Stimulated activated CD8-positive, alpha-beta memory T cell treated with anti-CD3 and anti-CD28 coated beads, Interleukin-4, amount 100 ng/mL, for 48 hours (primary cell): Measurements from ENCODE around the gene CAV2.
"Not testable (repeated sequence)": the region's sequence is repeated elsewhere in the genome, so short reads cannot be mapped to it uniquely, and the experiment has no call there.

Experiments used
- DNase-seq: peaks from one replicate; pipeline ENCODE4 v3.0.0-alpha.2; 2020

The CAV2 gene

GRCh38 chr7:116499168-116500077 lies at the start of gene CAV2:
CAV2 (plus strand) TSS chr7:116499738; CDS start chr7:116499782, 44 bp downstream.
- DNase-seq = peak; percentile 37

DNA sequence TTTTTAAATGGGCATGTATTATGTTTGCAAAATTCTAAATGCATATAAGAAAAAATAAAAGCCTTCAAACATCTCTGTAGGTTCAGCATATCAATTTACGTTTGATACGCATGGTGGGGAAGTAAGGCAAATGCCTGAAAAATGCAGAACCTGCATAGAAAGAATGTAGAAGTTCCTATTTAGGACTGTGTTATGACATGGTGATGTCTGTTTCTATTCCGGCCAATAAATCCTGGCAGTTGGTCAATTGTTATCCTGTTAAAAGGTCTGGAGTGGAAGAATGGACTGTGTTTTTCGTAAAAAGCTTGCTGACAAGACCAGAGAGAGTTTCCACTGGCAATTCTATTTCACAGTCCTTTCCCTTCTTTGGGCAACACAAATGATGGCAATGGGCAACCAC lies 49.6 kb upstream of the CAV2 start:
- no peak for DNase-seq

DNA sequence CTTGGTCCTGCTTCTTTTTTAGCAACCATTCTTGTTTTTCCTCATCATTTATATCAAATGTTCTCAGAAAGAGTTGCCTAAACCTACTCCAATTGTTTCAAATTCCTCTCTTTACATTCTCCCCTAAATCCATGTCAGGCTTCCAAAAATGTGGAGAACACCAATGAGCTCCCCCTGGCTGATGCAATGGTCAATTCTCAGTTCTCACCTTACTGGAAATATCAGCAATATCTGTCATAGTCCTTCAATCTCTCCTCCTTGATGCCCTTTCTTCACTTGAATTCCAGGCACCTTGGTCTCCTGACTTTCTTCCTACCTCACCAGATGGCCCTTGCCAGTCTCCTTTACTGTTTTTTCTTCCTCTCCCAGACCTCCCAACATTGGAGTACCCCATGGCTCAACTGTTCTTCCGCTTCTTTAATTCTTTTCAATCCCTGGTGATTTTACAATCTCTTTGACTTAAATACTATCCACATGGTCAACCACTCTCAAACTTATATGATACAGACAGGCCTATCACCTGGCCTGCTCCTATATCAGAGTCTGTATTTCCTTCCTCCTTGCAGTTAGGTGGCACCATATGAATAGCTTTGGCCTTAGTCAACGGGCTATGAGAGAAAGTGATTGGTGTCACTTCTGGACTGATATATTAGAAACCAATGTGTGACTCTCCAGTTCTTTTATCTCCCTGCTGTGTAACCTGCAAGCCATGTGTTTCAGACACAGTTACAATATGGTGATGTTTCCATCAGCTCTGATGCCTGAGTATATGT lies 47.4 kb upstream of the CAV2 start:
- no peak for DNase-seq

GRCh38 chr7:116454377-116454776 lies 45.2 kb upstream of the CAV2 start:
- DNase-seq = no peak

- no peak for DNase-seq
Observed at GRCh38 chr7:116455009-116455408, 44.5 kb upstream of the CAV2 start.

- no peak for DNase-seq
Observed at GRCh38 chr7:116455499-116455898, 44.0 kb upstream of the CAV2 start.

DNA sequence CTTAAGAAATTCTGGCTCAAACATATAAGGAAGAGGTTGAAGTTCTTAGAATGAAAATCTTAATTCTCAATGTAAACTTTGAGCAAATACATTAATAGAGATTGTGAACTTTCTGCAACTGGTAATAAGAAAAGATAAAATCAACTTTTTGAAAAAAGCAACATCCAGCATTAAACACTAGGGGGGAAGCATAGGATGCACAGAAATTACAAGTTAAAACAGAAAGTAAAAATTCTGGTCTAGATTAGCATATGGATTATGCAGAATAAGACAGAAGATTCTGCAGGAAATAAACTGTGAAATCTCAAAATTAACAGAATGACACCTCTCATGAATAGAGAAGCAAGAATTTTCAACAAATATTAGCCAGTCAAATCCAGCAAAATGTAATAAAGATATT lies 38.0 kb upstream of the CAV2 start:
- no peak for DNase-seq

DNA sequence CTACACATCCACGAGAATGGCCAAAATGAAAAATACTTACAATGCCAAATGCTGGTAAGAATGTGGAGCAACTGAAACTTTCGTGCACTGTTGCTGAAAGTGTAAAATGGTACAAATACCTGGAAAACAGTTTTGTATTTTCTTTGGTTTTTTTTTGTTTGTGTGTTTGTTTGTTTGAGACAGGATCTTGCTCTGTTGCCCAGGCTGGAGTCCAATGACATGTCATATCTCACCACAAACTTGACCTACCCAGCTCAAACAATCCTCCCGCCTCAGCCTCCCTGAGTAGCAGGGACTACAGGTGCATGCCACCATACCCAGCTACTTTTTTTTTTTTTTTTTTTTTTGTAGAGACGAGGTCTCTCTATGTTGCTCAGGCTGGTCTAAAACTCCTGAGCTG lies 35.6 kb upstream of the CAV2 start:
- no peak for DNase-seq

GRCh38 chr7:116464375-116464774 lies 35.2 kb upstream of the CAV2 start:
- no peak for DNase-seq

- DNase-seq = no peak
Observed at GRCh38 chr7:116465125-116465524, 34.4 kb upstream of the CAV2 start.

DNA sequence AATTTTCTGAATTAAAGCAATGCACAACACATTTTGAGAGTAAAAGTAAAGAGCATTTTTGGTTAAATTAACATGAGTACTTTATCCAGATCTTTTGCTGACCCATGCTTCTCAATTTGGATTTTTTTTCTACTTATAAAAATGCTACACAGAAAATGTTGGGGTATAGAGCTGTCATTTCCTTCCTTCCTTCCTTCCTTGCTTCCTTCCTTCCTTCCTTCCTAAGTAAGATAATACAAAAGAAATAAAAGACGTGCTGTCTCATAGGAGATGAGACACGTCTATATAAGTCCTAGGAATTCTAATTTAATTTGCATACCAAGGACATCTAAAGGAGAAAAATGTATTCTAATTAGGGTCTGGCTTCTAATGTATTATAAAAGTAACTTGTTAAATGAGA lies 31.0 kb upstream of the CAV2 start:
- no peak for DNase-seq

GRCh38 chr7:116477625-116478024 lies 21.9 kb upstream of the CAV2 start:
- no peak for DNase-seq

DNA sequence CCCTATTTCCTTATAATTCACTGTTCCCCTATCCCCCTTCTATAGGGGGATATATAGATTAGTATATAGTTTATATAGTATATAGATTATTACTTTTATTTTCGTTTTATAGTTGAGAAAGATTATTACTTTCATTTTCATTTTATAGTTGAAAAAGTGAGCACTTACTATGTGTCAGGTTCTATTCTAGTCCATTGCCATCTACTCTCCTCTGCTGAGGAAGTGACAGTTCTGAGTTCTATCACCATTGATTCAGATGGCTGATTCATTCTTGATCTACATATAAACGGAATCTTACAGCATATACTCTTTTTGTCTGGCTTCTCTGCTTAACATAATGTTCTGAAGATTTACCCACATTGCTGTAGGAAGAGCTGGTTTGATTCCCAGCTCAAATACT lies 20.7 kb upstream of the CAV2 start:
- DNase-seq = no peak

- DNase-seq = no peak
Observed at GRCh38 chr7:116483271-116483942, 16.1 kb upstream of the CAV2 start.

DNA sequence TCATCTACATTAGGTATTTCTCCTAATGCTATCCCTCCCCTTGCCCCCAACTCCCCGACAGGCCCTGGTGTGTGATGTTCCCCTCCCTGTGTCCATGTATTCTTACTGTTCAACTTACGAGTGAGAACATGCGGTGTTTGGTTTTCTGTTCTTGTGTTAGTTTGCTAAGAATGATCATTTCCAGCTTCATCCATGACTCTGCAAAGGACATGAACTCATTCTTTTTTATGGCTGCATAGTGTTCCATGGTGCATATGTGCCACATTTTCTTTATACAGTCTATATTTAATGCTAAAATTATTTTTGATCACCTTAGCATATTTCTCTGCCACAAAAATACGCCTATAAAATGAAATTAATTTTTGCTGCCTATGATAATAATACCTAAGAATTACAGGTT lies 15.1 kb upstream of the CAV2 start:
- DNase-seq = not testable (repeated sequence)

DNA sequence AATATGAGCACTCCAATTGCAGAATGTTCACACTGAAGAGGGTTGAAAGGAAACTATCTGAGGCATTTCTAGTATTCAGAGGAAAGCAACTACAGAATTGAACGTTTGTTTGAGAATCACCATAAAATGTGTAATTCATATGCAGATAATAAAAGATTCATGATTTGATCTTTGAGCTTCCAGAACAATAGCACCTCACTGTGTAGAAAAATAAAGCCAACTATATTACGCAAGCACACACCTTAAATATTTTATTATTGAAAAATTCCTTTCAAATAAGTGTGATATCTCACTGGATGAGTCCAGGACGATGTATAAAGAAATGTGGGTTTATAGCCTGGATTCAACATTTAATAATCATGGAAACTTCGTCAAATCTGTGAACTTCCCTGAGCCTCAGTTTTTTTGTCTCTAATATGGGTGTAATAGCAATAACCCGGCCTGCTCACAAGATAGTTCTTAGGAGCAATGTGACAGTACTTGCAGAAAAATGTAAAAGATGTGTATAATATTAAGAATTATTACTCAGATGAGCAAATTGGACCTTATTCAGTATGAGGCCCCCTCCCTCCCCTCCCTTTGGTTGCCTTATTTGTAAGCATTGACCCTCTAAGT lies 11.5 kb upstream of the CAV2 start:
- no peak for DNase-seq

DNA sequence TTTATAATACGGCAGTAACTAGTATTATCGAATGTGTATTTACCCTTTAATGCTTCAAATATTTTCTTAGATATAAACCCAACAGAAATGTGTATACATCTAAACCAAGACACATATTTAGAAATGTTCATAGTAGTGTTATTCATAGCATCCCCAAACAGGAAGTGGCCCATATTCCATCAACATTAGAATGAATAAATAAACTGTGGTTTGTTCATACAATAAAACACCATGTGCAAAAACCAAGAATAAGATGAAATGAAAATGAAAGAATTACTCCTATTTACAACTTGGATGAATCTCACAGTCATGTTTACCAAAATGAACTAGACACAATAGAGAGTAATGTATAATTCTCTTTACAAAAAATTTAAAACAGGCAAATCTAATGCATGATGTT lies 9.2 kb upstream of the CAV2 start:
- no peak for DNase-seq

DNA sequence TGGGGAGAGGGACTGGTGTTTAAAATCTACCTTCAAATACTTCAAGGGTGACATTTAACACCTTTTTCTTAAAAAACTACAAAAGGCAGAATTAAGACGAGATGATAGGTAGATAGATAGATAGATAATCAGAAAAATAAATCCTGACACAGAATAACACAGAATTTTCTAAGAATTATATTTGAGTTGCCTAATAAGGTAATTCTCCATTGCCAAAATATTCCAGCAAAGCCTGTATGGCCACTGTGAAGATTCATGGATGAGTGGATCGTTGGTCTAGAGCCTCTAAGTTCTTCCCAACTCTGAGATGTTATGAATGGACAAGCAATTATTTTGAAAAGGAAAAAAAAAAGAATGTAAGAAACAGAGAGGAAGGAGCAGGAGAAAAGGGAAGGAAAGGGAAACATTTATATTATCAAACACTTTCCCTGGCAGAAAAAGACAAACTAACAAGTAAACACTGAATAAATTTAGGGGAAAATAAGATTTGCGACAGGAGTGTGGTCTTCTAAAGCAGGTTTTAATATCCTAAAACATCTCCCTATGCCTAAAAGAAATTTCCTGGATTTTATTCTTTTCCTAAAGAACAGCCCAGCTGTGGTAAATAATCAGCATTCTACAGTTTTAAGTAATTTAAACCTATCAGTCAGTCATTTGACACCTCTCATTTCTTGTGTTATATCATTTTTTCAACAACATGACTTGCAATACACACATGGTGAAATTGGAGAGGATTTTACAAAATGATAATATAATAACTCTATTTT lies 7.5 kb upstream of the CAV2 start:
- DNase-seq = no peak

GRCh38 chr7:116492654-116493109 lies 6.9 kb upstream of the CAV2 start:
- DNase-seq = no peak

DNA sequence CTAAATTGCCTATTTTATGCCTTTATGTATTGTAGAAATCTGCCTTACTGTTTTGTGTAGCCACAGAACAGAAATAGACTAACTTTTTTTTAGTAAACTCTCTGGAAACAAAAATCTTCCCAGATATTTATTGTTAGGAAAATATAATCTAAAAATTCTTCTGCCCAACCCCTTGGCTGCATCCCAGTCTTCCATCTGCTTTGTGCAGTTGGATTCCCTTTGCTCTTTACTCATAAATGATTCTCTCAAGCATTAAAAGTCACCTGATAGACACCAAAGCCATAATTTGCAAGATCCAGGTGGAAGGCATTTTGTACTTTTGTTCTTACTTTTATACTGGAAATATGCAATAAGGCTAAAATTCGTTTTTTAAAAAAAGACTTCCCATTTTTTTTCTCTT lies 6.1 kb upstream of the CAV2 start:
- DNase-seq = no peak

- no peak for DNase-seq
Observed at GRCh38 chr7:116494472-116494871, 5.1 kb upstream of the CAV2 start.

- DNase-seq = no peak
Observed at GRCh38 chr7:116495736-116496135, 3.8 kb upstream of the CAV2 start.
